SK-N-SH (cell line): ENCODE measurements around the gene MAGI3. TPM values are rescaled to one million over a fixed set of nuclear protein-coding genes. Genes with fewer than 3 reads are reported as not detected.

Experiments used
- CTCF ChIA-PET: fragments of 300-600, 350-600 bp; formaldehyde crosslinking; extraction: SDS; loops from one replicate; lab custom pipeline; 2021; lab: Yijun Ruan, JAX
- POLR2A ChIA-PET: fragments of 350-600 bp; sonication (Branson Sonifier 250); formaldehyde crosslinking; extraction: SDS; loops from one replicate; lab custom pipeline; 2020; ENCODE audit warnings: antibody characterized with exemption, inconsistent platforms; lab: Yijun Ruan, JAX
- DNase-seq: peaks from one replicate; pipeline ENCODE4 v3.0.0; 2012
- H2AFZ ChIP-seq: fragments of 200-600 bp; sonication (generic); 2 replicates; pipeline ENCODE4 v1.8.1; 2016; ENCODE audit warnings: antibody characterized with exemption, mild to moderate bottlenecking, low read depth
- H3F3A ChIP-seq: fragments of 200-600 bp; sonication (generic); replicated peaks from 2 replicates; pipeline ENCODE3; 2016; ENCODE audit warnings: antibody characterized with exemption, mild to moderate bottlenecking; ENCODE audit not compliant: insufficient read depth
- H3K27ac ChIP-seq, 2 experiments: fragments of 200-500 bp in 1 of 2; fragments of 200-600 bp in 1 of 2; sonication (Bioruptor generic) in 1 of 2; sonication (generic), shearing (Covaris generic) in 1 of 2; 2 replicates each; pipeline versions ENCODE4 v1.5.1 to v1.6.1; 2014 to 2016; ENCODE audit warnings: low read depth in 2 of 2, inconsistent platforms in 1 of 2, low read length in 1 of 2, mild to moderate bottlenecking in 1 of 2, mixed read lengths in 1 of 2
- H3K27me3 ChIP-seq: fragments of 200-600 bp; sonication (generic), shearing (Covaris generic); 2 replicates; pipeline ENCODE4 v1.6.1; 2016; ENCODE audit warnings: mixed run types; ENCODE audit not compliant: insufficient read depth
- H3K36me3 ChIP-seq, 2 experiments: fragments of 200-500 bp in 1 of 2; fragments of 200-600 bp in 1 of 2; sonication (Bioruptor generic) in 1 of 2; sonication (generic) in 1 of 2; replicated peaks in 1 of 2; 2 replicates each; pipeline versions ENCODE3 to v1.5.1; 2014 to 2016; ENCODE audit warnings: low read length in 1 of 2, mild to moderate bottlenecking in 1 of 2; ENCODE audit not compliant: insufficient read depth in 2 of 2, control insufficient read depth in 1 of 2
- H3K4me1 ChIP-seq, 2 experiments: fragments of 200-500 bp in 1 of 2; fragments of 200-600 bp in 1 of 2; sonication (Bioruptor generic) in 1 of 2; sonication (generic), shearing (Covaris generic) in 1 of 2; 2 replicates each; pipeline versions ENCODE4 v1.5.1 to v1.6.1; 2014 to 2016; ENCODE audit warnings: low read depth in 1 of 2, low read length in 1 of 2, mixed run types in 1 of 2; ENCODE audit not compliant: insufficient read depth in 2 of 2, control insufficient read depth in 1 of 2
- H3K4me2 ChIP-seq: fragments of 200-600 bp; sonication (generic), shearing (Covaris generic); 2 replicates; pipeline ENCODE4 v1.6.1; 2017; ENCODE audit warnings: mixed run types
- H3K4me3 ChIP-seq, 2 experiments: fragments of 200-500 bp in 1 of 2; fragments of 200-600 bp in 1 of 2; sonication (Bioruptor generic) in 1 of 2; sonication (generic), shearing (Covaris generic) in 1 of 2; 2 replicates each; pipeline versions ENCODE4 v1.5.1 to v1.8.1; 2014 to 2016; ENCODE audit warnings: low read depth in 2 of 2, inconsistent platforms in 1 of 2, low read length in 1 of 2, mild to moderate bottlenecking in 1 of 2, mixed read lengths in 1 of 2, moderate library complexity in 1 of 2
- H3K79me2 ChIP-seq: fragments of 200-600 bp; sonication (generic); 2 replicates; pipeline ENCODE4 v1.8.1; 2017; ENCODE audit warnings: mild to moderate bottlenecking; ENCODE audit not compliant: insufficient read depth
- H3K9ac ChIP-seq: fragments of 200-600 bp; sonication (generic); 2 replicates; pipeline ENCODE4 v1.6.1; 2017; ENCODE audit warnings: mixed run types
- H3K9me2 ChIP-seq: fragments of 200-600 bp; sonication (generic); 2 replicates; pipeline ENCODE4 v1.6.1; 2017; ENCODE audit warnings: mixed run types
- H3K9me3 ChIP-seq: fragments of 200-600 bp; sonication (generic); 2 replicates; pipeline ENCODE4 v1.6.1; 2017; ENCODE audit warnings: mixed run types, mild to moderate bottlenecking, moderate library complexity
- H4K20me1 ChIP-seq: fragments of 200-600 bp; sonication (generic); 2 replicates; pipeline ENCODE4 v1.6.1; 2017; ENCODE audit warnings: mild to moderate bottlenecking, mixed run types; ENCODE audit not compliant: insufficient read depth
- CHD2 ChIP-seq: fragments of 150-350 bp; IDR thresholded peaks from 2 replicates; pipeline ENCODE4 v1.6.1; 2018; ENCODE audit warnings: low read length; ENCODE audit not compliant: partially characterized antibody
- ELF1 ChIP-seq: IDR thresholded peaks from 2 replicates; pipeline ENCODE4 v1.4.0; 2012
- EZH2phosphoT487 ChIP-seq: fragments of 200-600 bp; sonication (generic); IDR thresholded peaks from 2 replicates; pipeline ENCODE4 v1.6.1; 2017; ENCODE audit warnings: low read depth, mixed run types, mild to moderate bottlenecking, antibody characterized with exemption, moderate library complexity, borderline replicate concordance
- FOSL2 ChIP-seq: IDR thresholded peaks from 2 replicates; pipeline ENCODE4 v1.4.0; 2012; ENCODE audit warnings: low read depth, mild to moderate bottlenecking, moderate library complexity, borderline replicate concordance
- FOXJ3 ChIP-seq: sonication (generic); formaldehyde crosslinking; IDR thresholded peaks from 2 replicates; pipeline ENCODE4 v1.5.1; 2020; ENCODE audit warnings: mild to moderate bottlenecking, missing genetic modification reagents
- GABPA ChIP-seq: IDR thresholded peaks from 2 replicates; pipeline ENCODE4 v1.4.0; 2012; ENCODE audit warnings: low read depth, mild to moderate bottlenecking
- JUND ChIP-seq: IDR thresholded peaks from 2 replicates; pipeline ENCODE4 v1.4.0; 2012
- NFIC ChIP-seq: IDR thresholded peaks from 2 replicates; pipeline ENCODE4 v1.4.0; 2012; ENCODE audit warnings: borderline replicate concordance
- NRF1 ChIP-seq: IDR thresholded peaks from 2 replicates; pipeline ENCODE4 v1.6.1; 2012; ENCODE audit warnings: low read depth, mild to moderate bottlenecking, low read length
- RAD21 ChIP-seq: IDR thresholded peaks from 2 replicates; pipeline ENCODE4 v1.6.1; 2012; ENCODE audit warnings: mild to moderate bottlenecking, low read length
- REST ChIP-seq: IDR thresholded peaks from 2 replicates; pipeline ENCODE4 v1.6.1; 2012; ENCODE audit warnings: mild to moderate bottlenecking, low read depth, low read length, moderate library complexity
- RFX5 ChIP-seq: IDR thresholded peaks from 2 replicates; pipeline ENCODE4 v1.6.1; 2012; ENCODE audit warnings: mild to moderate bottlenecking, improper control_type of control experiment, low read length
- TCF12 ChIP-seq: IDR thresholded peaks from 2 replicates; pipeline ENCODE4 v1.4.0; 2012
- USF2 ChIP-seq: fragments of 150-350 bp; IDR thresholded peaks from 2 replicates; pipeline ENCODE4 v1.6.1; 2017; ENCODE audit warnings: antibody characterized with exemption, low read length, low read depth, borderline replicate concordance
- YY1 ChIP-seq: IDR thresholded peaks from 2 replicates; pipeline ENCODE4 v1.4.0; 2012; ENCODE audit warnings: low read depth, mild to moderate bottlenecking
- WGBS: methylation state at CpG from one replicate; pipeline ENCODE4 v1.1.6; 2017; ENCODE audit warnings: low lambda C conversion rate; 5-methylcytosine and 5-hydroxymethylcytosine counted together
- polyA plus RNA-seq, 3 experiments: library from polyadenylated mRNA; depleted of rRNA; stranded (reverse); fragments of >200 nt; gene quantifications; 2 replicates each; pipeline ENCODE4 v1.2.3, GENCODE V29; 2012
- TF ChIP-seq, protein P1 (sequence below): fragments of 200-600 bp; sonication (generic); IDR thresholded peaks from 2 replicates; pipeline ENCODE4 v1.6.1; 2017; ENCODE audit warnings: antibody characterized with exemption, mild to moderate bottlenecking, moderate library complexity
- TF ChIP-seq, protein P2 (sequence below): IDR thresholded peaks from 2 replicates; pipeline ENCODE4 v1.4.0; 2012; ENCODE audit warnings: low read depth
- TF ChIP-seq, protein P3 (sequence below): IDR thresholded peaks from 2 replicates; pipeline ENCODE4; 2012

MAGI3 gene
- polyA plus RNA-seq, 1 of the 3 experiments (the other 2 are of a cell fraction), result 2.9 TPM

GRCh38 chr1:113372546-113372945, 17.8 kb upstream of the MAGI3 start:
- POLR2A ChIA-PET, result no interaction called here
- H2AFZ ChIP-seq, result no peak overlapping the region
- CTCF ChIA-PET, result no interaction called here
- H3K9me3 ChIP-seq, result no peaks in the 10 kb centered on the region
- no peaks in the 10 kb centered on the region for H3K36me3 ChIP-seq
- no peak overlapping the region for H3K9ac ChIP-seq
- H3K79me2 ChIP-seq, result no peaks in the 10 kb centered on the region
- no peak for TF ChIP-seq GABPA
- TF ChIP-seq, protein P1, sequence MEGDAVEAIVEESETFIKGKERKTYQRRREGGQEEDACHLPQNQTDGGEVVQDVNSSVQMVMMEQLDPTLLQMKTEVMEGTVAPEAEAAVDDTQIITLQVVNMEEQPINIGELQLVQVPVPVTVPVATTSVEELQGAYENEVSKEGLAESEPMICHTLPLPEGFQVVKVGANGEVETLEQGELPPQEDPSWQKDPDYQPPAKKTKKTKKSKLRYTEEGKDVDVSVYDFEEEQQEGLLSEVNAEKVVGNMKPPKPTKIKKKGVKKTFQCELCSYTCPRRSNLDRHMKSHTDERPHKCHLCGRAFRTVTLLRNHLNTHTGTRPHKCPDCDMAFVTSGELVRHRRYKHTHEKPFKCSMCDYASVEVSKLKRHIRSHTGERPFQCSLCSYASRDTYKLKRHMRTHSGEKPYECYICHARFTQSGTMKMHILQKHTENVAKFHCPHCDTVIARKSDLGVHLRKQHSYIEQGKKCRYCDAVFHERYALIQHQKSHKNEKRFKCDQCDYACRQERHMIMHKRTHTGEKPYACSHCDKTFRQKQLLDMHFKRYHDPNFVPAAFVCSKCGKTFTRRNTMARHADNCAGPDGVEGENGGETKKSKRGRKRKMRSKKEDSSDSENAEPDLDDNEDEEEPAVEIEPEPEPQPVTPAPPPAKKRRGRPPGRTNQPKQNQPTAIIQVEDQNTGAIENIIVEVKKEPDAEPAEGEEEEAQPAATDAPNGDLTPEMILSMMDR, result no peak
- TF ChIP-seq JUND, result no peak
- TF ChIP-seq TCF12, result no peak
- no peak for TF ChIP-seq EZH2phosphoT487
- no peak for TF ChIP-seq RAD21
- TF ChIP-seq RFX5, result no peak
- TF ChIP-seq, protein P2, sequence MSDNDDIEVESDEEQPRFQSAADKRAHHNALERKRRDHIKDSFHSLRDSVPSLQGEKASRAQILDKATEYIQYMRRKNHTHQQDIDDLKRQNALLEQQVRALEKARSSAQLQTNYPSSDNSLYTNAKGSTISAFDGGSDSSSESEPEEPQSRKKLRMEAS, result no peak
- no peak for TF ChIP-seq YY1
- TF ChIP-seq, protein P3, sequence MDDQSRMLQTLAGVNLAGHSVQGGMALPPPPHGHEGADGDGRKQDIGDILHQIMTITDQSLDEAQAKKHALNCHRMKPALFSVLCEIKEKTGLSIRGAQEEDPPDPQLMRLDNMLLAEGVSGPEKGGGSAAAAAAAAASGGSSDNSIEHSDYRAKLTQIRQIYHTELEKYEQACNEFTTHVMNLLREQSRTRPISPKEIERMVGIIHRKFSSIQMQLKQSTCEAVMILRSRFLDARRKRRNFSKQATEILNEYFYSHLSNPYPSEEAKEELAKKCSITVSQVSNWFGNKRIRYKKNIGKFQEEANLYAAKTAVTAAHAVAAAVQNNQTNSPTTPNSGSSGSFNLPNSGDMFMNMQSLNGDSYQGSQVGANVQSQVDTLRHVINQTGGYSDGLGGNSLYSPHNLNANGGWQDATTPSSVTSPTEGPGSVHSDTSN, result no peak
- TF ChIP-seq ELF1, result no peak
- TF ChIP-seq CHD2, result no peak
- TF ChIP-seq REST, result no peak
- no peak for TF ChIP-seq NFIC
- TF ChIP-seq USF2, result no peak
- no peak for TF ChIP-seq NRF1
- no peak for TF ChIP-seq FOXJ3 (CRISPR knock-in tag)
- TF ChIP-seq FOSL2, result no peak
- H3F3A ChIP-seq, result no peaks in the 10 kb centered on the region
- H4K20me1 ChIP-seq, result no peaks in the 10 kb centered on the region
- no peak overlapping the region for H3K4me2 ChIP-seq
- H3K27me3 ChIP-seq, result no peaks in the 10 kb centered on the region
- no peak overlapping the region for H3K4me3 ChIP-seq
- WGBS, result 97% methylated on average over 2 of the region's 2 CpGs
- H3K4me1 ChIP-seq, result no peaks in the 10 kb centered on the region
- no peak for DNase-seq
- H3K27ac ChIP-seq, result no peak overlapping the region
- no peaks in the 10 kb centered on the region for H3K9me2 ChIP-seq
